ENCODE data around the gene AHI1. TPM values are rescaled to one million over a fixed set of nuclear protein-coding genes. Genes with fewer than 3 reads are reported as not detected.

The AHI1 gene
- total and polyA plus RNA-seq, 2 of the 13 experiments (the other 11 are each of a cell fraction or from before 2014, with no cell fraction given): 7.2 to 18.6 TPM

- no peak for TF ChIP-seq ZNF407 (CRISPR knock-in tag; IDR thresholded peaks at IDR 0.05; ENCODE audit: not compliant biosample characterization)
- peak; percentile 37; the same call in 1 of the 2 replicates for TF ChIP-seq SAP130 (CRISPR knock-in tag; IDR thresholded peaks at IDR 0.05; ENCODE audit: low read depth)
- TF ChIP-seq AFF4 (CRISPR knock-in tag; IDR thresholded peaks at IDR 0.05): no peak
- no peak for TF ChIP-seq TIGD3 (CRISPR knock-in tag; IDR thresholded peaks at IDR 0.05; ENCODE audit: borderline replicate concordance)
- no peak for TF ChIP-seq MAF1 (CRISPR knock-in tag; IDR thresholded peaks at IDR 0.05; ENCODE audit: borderline replicate concordance)
- TF ChIP-seq MED1 (CRISPR knock-in tag; IDR thresholded peaks at IDR 0.05): no peak; the same call in 1 of the 2 replicates
- TF ChIP-seq MEF2D (CRISPR knock-in tag; IDR thresholded peaks at IDR 0.05): no peak
- no peak for TF ChIP-seq ZNF747 (CRISPR knock-in tag; IDR thresholded peaks at IDR 0.05; ENCODE audit: borderline replicate concordance)
- TF ChIP-seq ZNF609 (CRISPR knock-in tag; IDR thresholded peaks at IDR 0.05; ENCODE audit: borderline replicate concordance): peak; percentile 49; the same call in 1 of the 2 replicates
Measured at GRCh38 chr6:135426833-135427232, 70.7 kb downstream of the AHI1 start (continued).
